GM19324 (cell line): ENCODE results near the gene SIL1.

Source experiments
- ATAC-seq: cut with Tn5 transposase; IDR thresholded peaks from one replicate; pipeline ENCODE4 v1.9.1; 2021; ENCODE audit warnings: mild to moderate bottlenecking, moderate library complexity; ENCODE audit not compliant: unreplicated experiment, low FRiP score

SIL1 gene

GRCh38 chr5:138967791-138968448 lies 230.2 kb downstream of the SIL1 start:
- ATAC-seq: no peak

GRCh38 chr5:138966236-138966985 lies 231.8 kb downstream of the SIL1 start:
- ATAC-seq: no peak

- no peak for ATAC-seq
Measured at GRCh38 chr5:138965626-138966025, 232.5 kb downstream of the SIL1 start.

- no peak for ATAC-seq
Measured at GRCh38 chr5:138964647-138965201, 233.4 kb downstream of the SIL1 start.

- ATAC-seq: no peak
Measured at GRCh38 chr5:138963763-138964371, 234.3 kb downstream of the SIL1 start.

GRCh38 chr5:138962614-138963370 lies 235.4 kb downstream of the SIL1 start:
- no peak for ATAC-seq

- ATAC-seq: no peak
Measured at GRCh38 chr5:138961729-138962128, 236.4 kb downstream of the SIL1 start.

- no peak for ATAC-seq
Measured at GRCh38 chr5:138961221-138961620, 236.9 kb downstream of the SIL1 start.

GRCh38 chr5:138960145-138960692 lies 237.9 kb downstream of the SIL1 start:
- ATAC-seq: no peak

- no peak for ATAC-seq
Measured at GRCh38 chr5:138956801-138957200, 241.4 kb downstream of the SIL1 start.

- no peak for ATAC-seq
Measured at GRCh38 chr5:138955671-138956295, 242.4 kb downstream of the SIL1 start.

GRCh38 chr5:138955013-138955660 lies 243.0 kb downstream of the SIL1 start:
- ATAC-seq: no peak

- no peak for ATAC-seq
Measured at GRCh38 chr5:138954257-138955012, 243.7 kb downstream of the SIL1 start.

- no peak for ATAC-seq
Measured at GRCh38 chr5:138953387-138954256, 244.5 kb downstream of the SIL1 start.

- no peak for ATAC-seq
Measured at GRCh38 chr5:138952962-138953361, 245.2 kb downstream of the SIL1 start.

- ATAC-seq: no peak
Measured at GRCh38 chr5:138951986-138952735, 246.0 kb downstream of the SIL1 start.
